ENCODE results near the gene DOCK11. TPM values are rescaled to one million over a fixed set of nuclear protein-coding genes. Genes with fewer than 3 reads are reported as not detected.

The DOCK11 gene
- 18.8 TPM for polyA plus RNA-seq (2012; ENCODE audit: insufficient read length, low read depth)

DNA sequence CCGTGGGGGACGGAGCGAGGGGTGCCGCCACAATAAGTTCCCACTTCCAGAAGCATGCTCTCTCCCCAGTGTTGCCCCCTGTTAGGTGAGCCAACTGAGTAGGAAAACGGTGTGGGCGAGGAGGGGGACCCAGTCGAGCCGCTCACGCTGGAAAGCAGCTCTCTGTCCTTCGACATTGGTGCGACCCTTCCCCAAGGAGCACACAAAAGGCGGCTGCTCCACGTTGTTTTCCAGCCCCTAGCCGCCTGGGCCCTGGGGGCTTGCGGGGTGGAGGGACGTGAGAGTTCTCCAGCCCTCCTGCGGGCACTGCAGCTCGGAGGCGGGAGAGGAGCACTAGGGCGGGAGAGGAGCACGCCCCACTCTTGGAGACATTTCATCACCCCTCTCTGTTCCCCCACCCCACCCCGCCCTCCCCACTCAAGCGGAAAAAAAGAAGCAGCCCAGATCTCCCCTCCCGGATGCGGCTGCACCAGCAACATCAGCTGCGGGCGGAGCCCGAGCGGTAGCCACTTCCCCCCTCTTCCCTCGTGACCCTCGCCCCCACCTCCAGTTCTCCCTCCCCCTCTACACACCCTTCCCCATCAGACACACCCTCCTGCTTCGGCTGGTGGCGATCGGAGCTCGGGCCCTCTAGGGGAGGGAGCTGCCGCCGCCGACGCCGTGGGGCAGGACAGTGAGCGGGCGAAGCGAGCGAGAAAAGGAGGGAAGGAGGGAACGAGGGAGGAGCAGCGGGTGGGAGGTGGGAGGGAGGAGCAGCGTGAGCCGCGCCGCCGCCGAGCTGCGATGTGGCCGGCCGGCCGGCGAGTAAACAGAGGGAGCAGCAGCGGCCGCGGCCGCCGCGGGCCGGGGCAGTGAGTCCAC is at the start of gene DOCK11:
Gene DOCK11 (plus strand): TSS at position 755 of the 861 bp plus-strand sequence. CDS start 157 bp downstream, outside the sequence.
- TF ChIP-seq FOXP2 (optimal IDR thresholded peaks at IDR 0.05; ENCODE audit: borderline replicate concordance, extremely low read depth, extremely low read length, insufficient read depth) (peak; percentile 85), POLR2AphosphoS5 (IDR thresholded peaks at IDR 0.05; ENCODE audit: low read depth, low read length) (0 out of 2 replicates have a peak, but pooled peaks have one; percentile 48), SIN3A (IDR thresholded peaks at IDR 0.05; ENCODE audit: borderline replicate concordance, insufficient read depth, low read length) (no peak), TAF1 (IDR thresholded peaks at IDR 0.05; ENCODE audit: borderline replicate concordance, insufficient read depth, low read length) (no peak)
- TF ChIP-seq, protein P1, sequence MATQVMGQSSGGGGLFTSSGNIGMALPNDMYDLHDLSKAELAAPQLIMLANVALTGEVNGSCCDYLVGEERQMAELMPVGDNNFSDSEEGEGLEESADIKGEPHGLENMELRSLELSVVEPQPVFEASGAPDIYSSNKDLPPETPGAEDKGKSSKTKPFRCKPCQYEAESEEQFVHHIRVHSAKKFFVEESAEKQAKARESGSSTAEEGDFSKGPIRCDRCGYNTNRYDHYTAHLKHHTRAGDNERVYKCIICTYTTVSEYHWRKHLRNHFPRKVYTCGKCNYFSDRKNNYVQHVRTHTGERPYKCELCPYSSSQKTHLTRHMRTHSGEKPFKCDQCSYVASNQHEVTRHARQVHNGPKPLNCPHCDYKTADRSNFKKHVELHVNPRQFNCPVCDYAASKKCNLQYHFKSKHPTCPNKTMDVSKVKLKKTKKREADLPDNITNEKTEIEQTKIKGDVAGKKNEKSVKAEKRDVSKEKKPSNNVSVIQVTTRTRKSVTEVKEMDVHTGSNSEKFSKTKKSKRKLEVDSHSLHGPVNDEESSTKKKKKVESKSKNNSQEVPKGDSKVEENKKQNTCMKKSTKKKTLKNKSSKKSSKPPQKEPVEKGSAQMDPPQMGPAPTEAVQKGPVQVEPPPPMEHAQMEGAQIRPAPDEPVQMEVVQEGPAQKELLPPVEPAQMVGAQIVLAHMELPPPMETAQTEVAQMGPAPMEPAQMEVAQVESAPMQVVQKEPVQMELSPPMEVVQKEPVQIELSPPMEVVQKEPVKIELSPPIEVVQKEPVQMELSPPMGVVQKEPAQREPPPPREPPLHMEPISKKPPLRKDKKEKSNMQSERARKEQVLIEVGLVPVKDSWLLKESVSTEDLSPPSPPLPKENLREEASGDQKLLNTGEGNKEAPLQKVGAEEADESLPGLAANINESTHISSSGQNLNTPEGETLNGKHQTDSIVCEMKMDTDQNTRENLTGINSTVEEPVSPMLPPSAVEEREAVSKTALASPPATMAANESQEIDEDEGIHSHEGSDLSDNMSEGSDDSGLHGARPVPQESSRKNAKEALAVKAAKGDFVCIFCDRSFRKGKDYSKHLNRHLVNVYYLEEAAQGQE (IDR thresholded peaks at IDR 0.05; ENCODE audit: insufficient read depth in 1 of 2, low read depth in 2 of 2, low read length in 2 of 2), result 0 out of 4 replicates have a peak, but pooled peaks of 1 of the 2 experiments have one; percentile 17

DNA sequence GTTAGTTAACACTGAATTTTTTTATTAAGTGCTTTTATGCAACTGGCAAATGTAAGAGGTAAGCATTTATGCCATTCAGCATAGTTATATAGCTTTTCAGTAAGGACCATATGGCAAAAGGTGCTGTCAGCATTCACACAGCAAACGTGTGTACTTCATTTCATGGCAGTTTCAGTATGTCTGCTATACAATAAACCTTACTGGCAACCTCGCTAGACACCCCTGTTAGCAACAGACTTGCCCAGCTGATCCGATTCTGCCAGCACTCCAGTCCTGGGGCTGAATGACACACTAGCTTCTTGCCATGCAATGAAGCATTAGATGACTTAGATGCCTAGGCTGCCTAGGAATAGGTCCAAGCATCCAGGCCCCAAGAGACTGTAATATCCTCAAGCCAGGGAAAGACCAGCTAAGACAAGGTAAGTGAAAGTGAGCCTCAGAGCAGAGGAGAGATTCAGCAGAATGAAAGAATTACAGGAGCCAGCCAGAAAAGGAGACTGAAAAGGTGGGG is 47.3 kb upstream of the DOCK11 start:
- TF ChIP-seq TAF1 (IDR thresholded peaks at IDR 0.05; ENCODE audit: borderline replicate concordance, insufficient read depth, low read length), result no peak

DNA sequence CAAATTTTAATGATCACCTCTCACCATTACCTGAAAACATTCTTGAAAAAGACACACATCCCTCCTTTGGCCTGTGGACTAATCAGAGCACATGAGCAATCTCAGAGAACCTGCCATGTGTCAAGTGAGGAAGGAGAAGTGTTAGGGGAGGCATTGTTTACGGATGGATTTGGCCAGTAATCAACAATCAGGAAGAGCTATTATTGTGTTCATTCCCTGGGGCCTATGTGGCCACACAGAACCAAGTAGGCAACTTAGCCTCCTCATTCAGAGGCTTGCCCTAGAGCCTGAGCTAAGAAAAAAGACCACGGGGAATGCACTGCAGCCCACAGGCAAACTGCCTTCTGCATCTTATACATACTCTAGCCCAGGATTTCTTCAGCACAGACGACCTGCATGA is 40.6 kb upstream of the DOCK11 start:
- TF ChIP-seq POLR2AphosphoS5 (IDR thresholded peaks at IDR 0.05; ENCODE audit: low read depth, low read length) (no peak), TAF1 (IDR thresholded peaks at IDR 0.05; ENCODE audit: borderline replicate concordance, insufficient read depth, low read length) (no peak), SIN3A (IDR thresholded peaks at IDR 0.05; ENCODE audit: borderline replicate concordance, insufficient read depth, low read length) (no peak), FOXP2 (optimal IDR thresholded peaks at IDR 0.05; ENCODE audit: borderline replicate concordance, extremely low read depth, extremely low read length, insufficient read depth) (no peak)
- TF ChIP-seq, protein P1 (IDR thresholded peaks at IDR 0.05; ENCODE audit: insufficient read depth in 1 of 2, low read depth in 2 of 2, low read length in 2 of 2), result no peak

DNA sequence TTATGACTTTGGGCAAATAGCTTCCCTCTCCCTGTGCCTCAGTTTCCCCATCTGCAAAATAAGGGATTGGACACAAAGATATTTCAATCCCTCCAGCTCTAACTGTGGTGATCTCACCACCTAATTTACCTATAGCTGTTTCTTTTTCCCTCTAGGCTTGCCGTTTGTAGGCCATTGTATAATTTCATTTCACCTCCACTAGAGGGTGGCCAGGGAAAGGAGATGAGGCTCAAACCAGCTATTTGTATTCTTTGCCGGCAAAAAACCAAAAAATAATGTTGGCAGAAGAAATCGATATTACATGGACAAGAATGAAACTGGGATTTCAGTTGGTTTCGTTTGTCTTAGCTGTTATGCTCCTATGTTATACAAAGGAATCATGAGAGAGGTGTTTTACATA is 36.1 kb upstream of the DOCK11 start:
- TF ChIP-seq SIN3A (IDR thresholded peaks at IDR 0.05; ENCODE audit: borderline replicate concordance, insufficient read depth, low read length) (no peak), POLR2AphosphoS5 (IDR thresholded peaks at IDR 0.05; ENCODE audit: low read depth, low read length) (no peak), TAF1 (IDR thresholded peaks at IDR 0.05; ENCODE audit: borderline replicate concordance, insufficient read depth, low read length) (no peak), FOXP2 (optimal IDR thresholded peaks at IDR 0.05; ENCODE audit: borderline replicate concordance, extremely low read depth, extremely low read length, insufficient read depth) (no peak)
- TF ChIP-seq, protein P1 (IDR thresholded peaks at IDR 0.05; ENCODE audit: insufficient read depth in 1 of 2, low read depth in 2 of 2, low read length in 2 of 2), result no peak

DNA sequence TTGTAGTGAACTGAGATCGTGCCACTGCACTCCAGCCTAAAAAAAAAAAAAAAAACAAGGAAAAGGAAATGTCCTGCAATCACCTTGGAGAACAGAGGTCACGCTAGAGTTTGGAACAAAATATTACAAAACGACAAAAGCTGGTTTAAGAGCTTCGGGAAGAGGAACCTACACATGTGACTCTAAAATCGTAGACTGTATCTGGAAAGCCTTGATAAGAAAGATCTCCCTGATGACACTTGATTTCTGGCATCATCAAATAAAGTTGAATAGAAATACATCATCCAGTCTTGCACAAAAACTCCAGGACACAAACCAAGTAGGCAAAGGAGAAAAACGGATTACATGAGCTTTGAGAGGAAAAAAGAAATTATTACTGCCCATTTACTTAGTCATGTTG is 31.1 kb upstream of the DOCK11 start:
- TF ChIP-seq FOXP2 (optimal IDR thresholded peaks at IDR 0.05; ENCODE audit: borderline replicate concordance, extremely low read depth, extremely low read length, insufficient read depth), result no peak
- no peak for TF ChIP-seq POLR2AphosphoS5 (IDR thresholded peaks at IDR 0.05; ENCODE audit: low read depth, low read length)
- TF ChIP-seq, protein P1 (IDR thresholded peaks at IDR 0.05; ENCODE audit: insufficient read depth in 1 of 2, low read depth in 2 of 2, low read length in 2 of 2), result no peak
- TF ChIP-seq TAF1 (IDR thresholded peaks at IDR 0.05; ENCODE audit: borderline replicate concordance, insufficient read depth, low read length), result no peak
- TF ChIP-seq SIN3A (IDR thresholded peaks at IDR 0.05; ENCODE audit: borderline replicate concordance, insufficient read depth, low read length), result no peak

All from PFSK-1 (cell line).